ENCODE measurements around the gene COA5.

Gene COA5

DNA sequence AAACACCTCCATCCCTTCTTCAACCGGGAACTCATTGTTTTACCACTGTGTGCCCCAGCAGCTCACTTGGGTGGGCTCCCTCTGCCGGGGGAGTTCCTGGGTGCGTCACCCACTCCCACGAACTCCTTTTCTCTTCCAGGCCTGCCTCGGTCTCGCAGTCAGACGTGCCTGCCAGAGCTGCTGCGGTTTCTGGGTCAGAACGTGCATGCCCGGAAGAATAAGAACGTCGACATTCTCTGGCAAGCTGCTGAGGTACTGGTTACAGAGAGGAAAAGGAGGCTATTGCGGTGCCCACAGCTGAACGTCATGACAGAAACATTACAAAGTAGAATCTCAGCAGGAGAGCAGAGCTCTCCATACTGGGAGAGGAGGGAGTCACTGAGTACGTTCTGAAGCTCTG, 35.6 kb downstream of the COA5 start:
- DNase-seq (ENCODE audit: low read depth): no peak
- H3K4me3 ChIP-seq (ENCODE audit: low read length): no peak overlapping the region
- TF ChIP-seq CTCF (IDR thresholded peaks at IDR 0.05; ENCODE audit: insufficient read depth, low read depth, low read length, missing control alignments): no peak

DNA sequence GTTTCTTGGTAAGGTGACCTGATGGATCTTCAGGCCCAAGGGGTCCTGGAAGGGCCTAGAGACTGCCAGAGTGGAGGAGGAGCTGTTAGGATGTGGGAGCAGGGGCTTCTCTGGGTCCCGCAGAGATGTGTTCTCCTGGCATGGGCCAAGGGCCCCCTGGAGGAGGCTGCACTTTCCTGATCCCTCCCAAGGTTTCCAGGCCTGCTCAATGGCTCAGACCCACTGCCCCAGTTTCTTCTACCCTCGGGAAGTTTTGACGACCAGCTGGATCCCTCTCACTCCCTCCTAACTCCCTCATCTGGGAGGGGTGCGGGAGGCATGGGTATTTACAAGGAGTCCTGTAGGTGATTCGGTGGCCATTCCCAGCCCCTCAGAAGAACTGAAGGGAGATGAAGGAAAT, 36.1 kb downstream of the COA5 start:
- TF ChIP-seq CTCF (IDR thresholded peaks at IDR 0.05; ENCODE audit: insufficient read depth, low read depth, low read length, missing control alignments): no peak
- DNase-seq (ENCODE audit: low read depth): no peak
- no peak overlapping the region for H3K4me3 ChIP-seq (ENCODE audit: low read length)

DNA sequence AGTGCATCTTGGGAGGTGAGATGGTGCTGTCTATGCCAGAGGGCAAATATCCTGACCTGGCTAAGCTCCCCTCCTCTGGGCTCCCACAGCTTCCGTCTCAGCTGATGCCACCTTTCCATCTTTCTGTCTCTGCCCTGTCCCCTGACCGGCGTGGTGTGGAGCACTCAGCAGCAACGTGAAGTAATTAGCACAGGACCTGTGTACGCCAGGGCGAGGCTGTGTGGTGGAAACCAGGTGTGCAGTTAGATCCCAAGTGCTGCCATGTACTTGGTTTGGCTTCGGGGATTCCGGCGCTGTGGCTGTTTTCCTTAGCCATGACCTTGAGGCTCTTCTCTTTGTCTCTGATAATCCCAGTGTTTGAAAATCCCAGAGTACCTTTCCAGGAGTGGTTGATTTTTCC, 36.5 kb downstream of the COA5 start:
- no peak for TF ChIP-seq CTCF (IDR thresholded peaks at IDR 0.05; ENCODE audit: insufficient read depth, low read depth, low read length, missing control alignments)
- DNase-seq (ENCODE audit: low read depth): no peak
- H3K4me3 ChIP-seq (ENCODE audit: low read length): no peak overlapping the region

DNA sequence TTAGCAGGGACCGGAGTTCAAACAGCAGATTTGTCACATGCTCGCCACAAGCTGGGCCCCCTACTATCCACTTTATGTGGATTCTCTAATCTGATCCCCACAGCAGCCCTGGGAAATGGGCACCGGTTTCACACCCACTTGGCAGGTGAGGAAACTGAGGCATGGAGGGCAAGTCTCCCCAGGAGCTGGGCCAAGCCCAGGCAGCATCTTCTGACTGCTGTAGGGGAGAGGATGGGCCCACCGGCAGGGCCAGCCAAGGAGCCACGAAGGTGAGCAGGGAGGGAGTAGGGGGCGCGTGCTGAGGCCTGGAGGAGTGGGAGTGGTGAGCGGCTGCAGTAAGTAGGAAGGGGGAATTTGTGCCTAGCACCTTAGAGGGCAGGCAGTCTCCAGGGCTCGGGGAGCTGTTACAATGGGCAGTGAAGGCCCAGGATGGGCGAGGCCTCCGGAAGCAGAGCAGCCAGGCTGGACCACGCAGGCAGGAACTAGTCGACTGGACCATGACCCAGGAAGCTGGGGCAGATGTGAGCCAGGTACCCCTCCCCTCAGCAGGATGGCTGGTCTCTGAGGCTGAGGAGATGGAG, 37.1 kb downstream of the COA5 start:
- no peak for DNase-seq (ENCODE audit: low read depth)

GRCh38 chr2:98570356-98570755, 38.0 kb downstream of the COA5 start:
- no peak for DNase-seq (ENCODE audit: low read depth)
- no peak for TF ChIP-seq CTCF (IDR thresholded peaks at IDR 0.05; ENCODE audit: insufficient read depth, low read depth, low read length, missing control alignments)
- no peak overlapping the region for H3K4me3 ChIP-seq (ENCODE audit: low read length)

More for the DNA sequence above, 37.1 kb downstream of the COA5 start:
- H3K4me3 ChIP-seq (ENCODE audit: low read length): no peak overlapping the region
- TF ChIP-seq CTCF (IDR thresholded peaks at IDR 0.05; ENCODE audit: insufficient read depth, low read depth, low read length, missing control alignments): no peak

DNA sequence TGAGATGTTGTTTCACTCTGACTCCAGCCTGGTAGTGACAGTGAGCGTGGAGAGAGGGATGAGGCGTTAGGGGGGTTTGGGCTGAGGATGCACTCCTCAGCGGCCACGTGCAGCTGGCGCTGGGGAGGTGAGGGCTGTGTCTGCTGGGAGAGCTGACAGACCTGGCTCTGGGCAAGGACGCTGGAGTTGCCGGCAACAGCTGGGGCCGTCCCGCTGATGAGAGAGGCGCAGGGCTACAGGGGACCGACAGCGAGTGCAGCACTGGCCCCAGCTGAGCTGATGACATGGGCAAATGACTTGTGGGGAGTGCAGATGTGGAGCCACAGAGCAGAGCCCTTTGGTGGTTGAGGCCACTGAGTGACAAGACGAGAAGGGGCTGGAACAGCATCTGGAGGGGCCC, 38.4 kb downstream of the COA5 start:
- DNase-seq (ENCODE audit: low read depth): no peak
- no peak overlapping the region for H3K4me3 ChIP-seq (ENCODE audit: low read length)
- TF ChIP-seq CTCF (IDR thresholded peaks at IDR 0.05; ENCODE audit: insufficient read depth, low read depth, low read length, missing control alignments): no peak

- H3K4me3 ChIP-seq (ENCODE audit: low read length): no peak overlapping the region
- peak; percentile 22 for DNase-seq (ENCODE audit: low read depth)
Observed at GRCh38 chr2:98569197-98569793, 39.0 kb downstream of the COA5 start.

More at GRCh38 chr2:98569197-98569793, 39.0 kb downstream of the COA5 start:
- peak; percentile 76 for TF ChIP-seq CTCF (IDR thresholded peaks at IDR 0.05; ENCODE audit: insufficient read depth, low read depth, low read length, missing control alignments)
